HepG2 (cell line): ENCODE data around the gene TEF. TPM values are rescaled to one million over a fixed set of nuclear protein-coding genes. Genes with fewer than 3 reads are reported as not detected.
A peak's percentile ranks its signal among the peaks of the same experiment; 100 is the strongest.

Source experiments
- AGO2 ChIP-seq: fragments of 200-400 bp; formaldehyde crosslinking; optimal IDR thresholded peaks from 2 replicates; pipeline ENCODE3; 2017; ENCODE audit warnings: mild to moderate bottlenecking, low read depth, low read length, moderate library complexity
- ARID2 ChIP-seq: sonication (generic); formaldehyde crosslinking; IDR thresholded peaks from 2 replicates; pipeline ENCODE4 v1.8.1; 2022; ENCODE audit warnings: mild to moderate bottlenecking, missing genetic modification reagents, borderline replicate concordance
- CHD2 ChIP-seq: IDR thresholded peaks from 2 replicates; pipeline ENCODE4 v1.6.1; 2011; ENCODE audit warnings: low read depth, low read length, improper control_type of control experiment
- ELF3 ChIP-seq: IDR thresholded peaks from 2 replicates; pipeline ENCODE4 v1.6.1; 2016; ENCODE audit warnings: missing genetic modification reagents, missing compliant biosample characterization
- ELF4 ChIP-seq: sonication (generic); formaldehyde crosslinking; IDR thresholded peaks from 2 replicates; pipeline ENCODE4 v1.5.0; 2020; ENCODE audit warnings: missing genetic modification reagents, mild to moderate bottlenecking, moderate library complexity, borderline replicate concordance
- GFI1 ChIP-seq: sonication (generic); formaldehyde crosslinking; IDR thresholded peaks from 2 replicates; pipeline ENCODE4 v1.5.0; 2020; ENCODE audit warnings: missing genetic modification reagents, mild to moderate bottlenecking, borderline replicate concordance
- HNRNPL ChIP-seq: fragments of 200-400 bp; formaldehyde crosslinking; IDR thresholded peaks from 2 replicates; pipeline ENCODE4 v1.6.1; 2017; ENCODE audit warnings: mild to moderate bottlenecking, low read depth, low read length
- HOXA3 ChIP-seq: sonication (generic); formaldehyde crosslinking; IDR thresholded peaks from 2 replicates; pipeline ENCODE4 v1.5.0; 2020; ENCODE audit warnings: missing genetic modification reagents
- KDM5A ChIP-seq: fragments of 200-600 bp; sonication (generic); IDR thresholded peaks from 2 replicates; pipeline ENCODE4 v1.7.0; 2018; ENCODE audit warnings: antibody characterized with exemption, mild to moderate bottlenecking, low read length, borderline replicate concordance
- NBN ChIP-seq: fragments of 450-650 bp; conservative IDR thresholded peaks from 2 replicates; pipeline ENCODE4 v1.6.1; 2017
- NFYC ChIP-seq: IDR thresholded peaks from 2 replicates; pipeline ENCODE4 v1.6.1; 2016; ENCODE audit warnings: missing genetic modification reagents, missing compliant biosample characterization
- NR2C2 ChIP-seq: sonication (generic); formaldehyde crosslinking; IDR thresholded peaks from 2 replicates; pipeline ENCODE4 v1.4.0; 2020; ENCODE audit warnings: missing genetic modification reagents, mild to moderate bottlenecking, moderate library complexity, borderline replicate concordance
- PITX1 ChIP-seq: sonication (generic); formaldehyde crosslinking; IDR thresholded peaks from 2 replicates; pipeline ENCODE4 v1.5.1; 2020; ENCODE audit warnings: mild to moderate bottlenecking, missing genetic modification reagents
- SETDB1 ChIP-seq: sonication (generic); formaldehyde crosslinking; IDR thresholded peaks from 2 replicates; pipeline ENCODE4 v1.5.1; 2020; ENCODE audit warnings: missing genetic modification reagents, mild to moderate bottlenecking, borderline replicate concordance
- SMARCC2 ChIP-seq: fragments of 450-650 bp; IDR thresholded peaks from 2 replicates; pipeline ENCODE4 v1.6.1; 2017; ENCODE audit warnings: antibody characterized with exemption, mild to moderate bottlenecking
- SNRNP70 ChIP-seq: fragments of 200-400 bp; formaldehyde crosslinking; IDR thresholded peaks from 2 replicates; pipeline ENCODE4 v1.6.1; 2017; ENCODE audit warnings: mild to moderate bottlenecking, low read depth, low read length, moderate library complexity
- SRSF9 ChIP-seq: fragments of 200-400 bp; formaldehyde crosslinking; IDR thresholded peaks from 2 replicates; pipeline ENCODE4 v1.6.1; 2018; ENCODE audit warnings: borderline replicate concordance, mild to moderate bottlenecking, low read depth, low read length; ENCODE audit not compliant: insufficient read depth, poor library complexity, severe bottlenecking
- SYNCRIP ChIP-seq: fragments of 200-400 bp; formaldehyde crosslinking; IDR thresholded peaks from 2 replicates; pipeline ENCODE4 v1.6.1; 2018; ENCODE audit warnings: mild to moderate bottlenecking, low read depth, low read length; ENCODE audit not compliant: insufficient read depth
- TCF12 ChIP-seq, 2 experiments: fragments of 450-650 bp in 1 of 2; sonication (generic) in 1 of 2; formaldehyde crosslinking in 1 of 2; IDR thresholded peaks; 2 replicates each; pipeline versions ENCODE4 v1.6.1 to v1.8.0; 2017 to 2022; ENCODE audit warnings: antibody characterized with exemption in 1 of 2, mild to moderate bottlenecking in 1 of 2, missing genetic modification reagents in 1 of 2, moderate library complexity in 1 of 2
- TCF7 ChIP-seq: sonication (generic); IDR thresholded peaks from 2 replicates; pipeline ENCODE4 v1.6.1; 2016; ENCODE audit warnings: antibody characterized with exemption, low read depth
- THYN1 ChIP-seq: sonication (generic); formaldehyde crosslinking; IDR thresholded peaks from 2 replicates; pipeline ENCODE4 v1.8.1; 2023; ENCODE audit warnings: low read depth, mild to moderate bottlenecking, moderate library complexity, missing genetic modification reagents, borderline replicate concordance
- TRAFD1 ChIP-seq: sonication (generic); formaldehyde crosslinking; IDR thresholded peaks from 2 replicates; pipeline ENCODE4 v1.5.1; 2020; ENCODE audit warnings: missing genetic modification reagents, mild to moderate bottlenecking, borderline replicate concordance
- ZBTB3 ChIP-seq: sonication (generic); formaldehyde crosslinking; IDR thresholded peaks from 2 replicates; pipeline ENCODE4 v1.4.0; 2020; ENCODE audit warnings: low read depth, mild to moderate bottlenecking, moderate library complexity, missing genetic modification reagents, borderline replicate concordance
- ZC3H13 ChIP-seq: sonication (generic); formaldehyde crosslinking; IDR thresholded peaks from 2 replicates; pipeline ENCODE4 v1.8.1; 2023; ENCODE audit warnings: mild to moderate bottlenecking, missing genetic modification reagents, moderate library complexity
- ZNF331 ChIP-seq: sonication (generic); formaldehyde crosslinking; IDR thresholded peaks from 2 replicates; pipeline ENCODE4 v1.4.0; 2020; ENCODE audit warnings: missing genetic modification reagents
- ZNF546 ChIP-seq: sonication (generic); formaldehyde crosslinking; conservative IDR thresholded peaks from 2 replicates; pipeline ENCODE4 v1.8.1; 2023; ENCODE audit warnings: mild to moderate bottlenecking, missing genetic modification reagents
- ZNF652 ChIP-seq: IDR thresholded peaks from 2 replicates; pipeline ENCODE4 v1.6.1; 2016; ENCODE audit warnings: low read depth, borderline replicate concordance
- polyA plus RNA-seq, 8 experiments: library from polyadenylated mRNA; depleted of rRNA in 3 of 8; stranded (reverse) in 7 of 8; unstranded in 1 of 8; fragments of >200 nt; fragmentation: Illumina TruSeq in 4 of 8; extraction: Trizol in 4 of 8; gene quantifications; 2 replicates each; pipeline versions ENCODE4 v1.2.1 to v1.2.3, GENCODE V29; 2011 to 2016; ENCODE audit warnings: low read depth in 4 of 8, missing spikeins in 1 of 8, mixed read lengths in 1 of 8; ENCODE audit not compliant: insufficient read depth in 1 of 8
- total RNA-seq, 5 experiments: library from RNA; depleted of rRNA; stranded (reverse); fragments of >200 nt; fragmentation: Illumina TruSeq; extraction: Trizol; gene quantifications; 2 replicates each; pipeline ENCODE4 v1.2.3, GENCODE V29; 2016; ENCODE audit warnings: low read depth in 1 of 5
- TF ChIP-seq, protein P1 (sequence below): sonication (generic); formaldehyde crosslinking; IDR thresholded peaks from 2 replicates; pipeline ENCODE4 v1.8.1; 2023; ENCODE audit warnings: missing genetic modification reagents, mild to moderate bottlenecking, borderline replicate concordance

Gene TEF
- total and polyA plus RNA-seq, 2 of the 13 experiments (the other 11 are each of a cell fraction or from before 2014, with no cell fraction given) = 7.6 to 11.2 TPM

DNA sequence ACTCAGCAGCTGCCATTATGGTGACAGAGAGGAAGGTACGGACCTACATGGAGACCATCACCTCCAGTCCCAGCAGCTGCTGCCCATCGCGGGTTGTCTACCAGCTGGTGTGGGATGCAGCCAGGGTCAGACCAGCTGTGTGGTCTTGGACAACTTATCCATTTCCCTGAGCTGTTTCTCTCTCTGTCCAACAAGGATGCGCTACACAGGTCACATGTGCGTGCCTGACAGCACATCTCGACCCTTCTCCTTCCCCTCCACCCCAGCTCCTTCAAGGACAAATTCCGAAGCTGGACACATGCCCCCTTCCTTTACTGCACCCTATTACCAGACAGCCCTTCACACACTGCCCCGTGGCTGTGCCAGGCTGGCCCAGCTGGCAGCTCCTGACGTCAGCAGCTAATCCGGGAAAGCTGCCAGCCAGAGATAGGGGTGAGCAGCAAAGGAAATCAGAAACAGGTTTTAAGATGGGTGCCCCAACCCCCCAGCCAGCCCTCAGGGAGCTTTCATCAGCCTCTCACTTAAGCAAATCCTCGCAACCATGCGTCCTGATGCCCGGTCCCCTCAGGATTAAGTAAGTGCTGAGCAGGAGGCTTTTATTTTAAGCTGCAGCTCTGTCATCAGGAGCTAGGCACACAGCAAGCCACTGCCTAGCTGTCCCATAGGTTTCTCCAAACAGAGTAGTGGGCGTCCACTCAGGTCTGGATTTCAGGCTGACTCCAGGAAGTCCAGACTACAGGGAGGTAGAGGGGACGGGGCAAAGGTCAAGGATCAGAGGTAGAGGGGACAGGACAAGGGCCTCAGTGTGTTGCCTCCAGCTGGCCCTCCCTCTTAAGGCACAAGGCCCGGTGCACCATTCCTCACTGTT, 20.3 kb downstream of the TEF start (continued):
- TF ChIP-seq TRAFD1 = no peak
- no peak for TF ChIP-seq THYN1 (CRISPR knock-in tag)
- TF ChIP-seq ARID2 (CRISPR knock-in tag) = no peak
- TF ChIP-seq GFI1 (CRISPR knock-in tag) = no peak
- no peak for TF ChIP-seq TCF12 (IDR thresholded peaks at IDR 0.05)
- TF ChIP-seq TCF12 (CRISPR knock-in tag; IDR thresholded peaks at IDR 0.05) = no peak
- no peak for TF ChIP-seq CHD2
- peak; percentile 90 for TF ChIP-seq NR2C2 (CRISPR knock-in tag)
- TF ChIP-seq, protein P1, sequence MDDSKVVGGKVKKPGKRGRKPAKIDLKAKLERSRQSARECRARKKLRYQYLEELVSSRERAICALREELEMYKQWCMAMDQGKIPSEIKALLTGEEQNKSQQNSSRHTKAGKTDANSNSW (CRISPR knock-in tag) = no peak
- TF ChIP-seq ELF4 (CRISPR knock-in tag) = no peak
- no peak for TF ChIP-seq AGO2
- TF ChIP-seq HOXA3 (CRISPR knock-in tag) = peak; percentile 29; the same call in 1 of the 2 replicates
- no peak for TF ChIP-seq SMARCC2
- peak; percentile 42; the same call in 1 of the 2 replicates for TF ChIP-seq ELF3 (CRISPR knock-in tag)
- no peak for TF ChIP-seq SETDB1 (CRISPR knock-in tag)
- TF ChIP-seq HNRNPL = 0 out of 2 replicates have a peak, but pooled peaks have one; percentile 75
- TF ChIP-seq NFYC (CRISPR knock-in tag) = no peak
- TF ChIP-seq ZC3H13 (CRISPR knock-in tag) = no peak
- TF ChIP-seq NBN = no peak
- TF ChIP-seq SRSF9 = no peak
- no peak for TF ChIP-seq ZNF546 (CRISPR knock-in tag)
- TF ChIP-seq KDM5A = no peak
- no peak for TF ChIP-seq ZBTB3 (CRISPR knock-in tag)
- no peak for TF ChIP-seq ZNF652 (CRISPR knock-in tag)
- no peak for TF ChIP-seq SYNCRIP
- TF ChIP-seq PITX1 = no peak
- TF ChIP-seq TCF7 = no peak
- no peak for TF ChIP-seq SNRNP70
- TF ChIP-seq ZNF331 (CRISPR knock-in tag) = no peak
